Mucosa of descending colon (tissue), 3 donors: ENCODE data around the gene IL1RAPL2. TPM values are rescaled to one million over a fixed set of nuclear protein-coding genes. Genes with fewer than 3 reads are reported as not detected.

Experiments
- ATAC-seq: fragments of 200-7000 bp; cut with Tn5 transposase; one replicate; pipeline ENCODE4 v1.9.1; 2020; ENCODE audit warnings: mild to moderate bottlenecking, moderate library complexity
- DNase-seq, 3 donors: peaks; one replicate each; pipeline ENCODE4 v3.0.0-alpha.2; 2020
- H3K36me3 ChIP-seq: fragments of 200-600 bp; one replicate; pipeline ENCODE4 v1.8.0; 2021; ENCODE audit warnings: low read depth, mild to moderate bottlenecking
- H3K4me1 ChIP-seq: fragments of 200-600 bp; one replicate; pipeline ENCODE4 v1.8.0; 2021; ENCODE audit warnings: low read depth, mild to moderate bottlenecking
- H3K4me3 ChIP-seq: fragments of 200-600 bp; one replicate; pipeline ENCODE4 v1.8.0; 2021; ENCODE audit warnings: mild to moderate bottlenecking
- H3K9me3 ChIP-seq: fragments of 200-600 bp; one replicate; pipeline ENCODE4 v1.8.0; 2021; ENCODE audit warnings: mild to moderate bottlenecking
- CTCF ChIP-seq: fragments of 200-600 bp; IDR thresholded peaks from one replicate; pipeline ENCODE4 v1.8.0; 2022; ENCODE audit warnings: antibody characterized with exemption, mild to moderate bottlenecking
- intact Hi-C, 2 donors: fragments of 100-400 bp; cut with DNase I in 1 of 2; cut with micrococcal nuclease in 1 of 2; formaldehyde crosslinking; loops; one replicate each; pipeline versions ENCODE4 v1.11.0 to v1.11.1; 2022; cut with DNase I, micrococcal nuclease
- total RNA-seq, 3 donors: library from RNA; stranded (reverse); fragmentation: NEBNext Ultra II Directional in 2 of 3; extraction: Animal tissue kit (Norgen Biotek cat#: 25700) in 2 of 3; gene quantifications; one replicate each; pipeline versions ENCODE4 v1.2.1 to v1.2.4, GENCODE V29; 2021 to 2023
- donor health status: DM: no; HTN: no; CAD: no; lungs with moderate emphysema.
- donor health status: DM: no; HTN: no; CAD: no.
- donor health status: DM: no; HTN: yes; CAD: no.

Gene IL1RAPL2
- total RNA-seq, 3 donors from 2014 or later: 0.19 TPM; not detected in 2

- TF ChIP-seq CTCF: no peak
- no peaks in the 10 kb centered on the region for H3K9me3 ChIP-seq
- H3K36me3 ChIP-seq: no peaks in the 10 kb centered on the region
- no peaks in the 10 kb centered on the region for H3K4me1 ChIP-seq
- DNase-seq (no peak), ATAC-seq (no peak)
- H3K4me3 ChIP-seq: no peak overlapping the region
- intact Hi-C loops: no loop called here
Measured at GRCh38 chrX:105723966-105724735, 1158.2 kb downstream of the IL1RAPL2 start.

- Histone ChIP-seq H3K4me3 (no peak overlapping the region), H3K36me3 (no peaks in the 10 kb centered on the region), H3K9me3 (no peaks in the 10 kb centered on the region), H3K4me1 (no peaks in the 10 kb centered on the region)
- intact Hi-C loops: no loop called here
- no peak for TF ChIP-seq CTCF
- DNase-seq (no peak), ATAC-seq (no peak)
Measured at GRCh38 chrX:105725228-105725627, 1159.2 kb downstream of the IL1RAPL2 start.

- ATAC-seq (no peak), DNase-seq (no peak)
- H3K4me3 ChIP-seq: no peak overlapping the region
- intact Hi-C loops: no loop called here
- H3K9me3 ChIP-seq: no peaks in the 10 kb centered on the region
- TF ChIP-seq CTCF: no peak
- H3K36me3 ChIP-seq: no peaks in the 10 kb centered on the region
- H3K4me1 ChIP-seq: no peaks in the 10 kb centered on the region
Measured at GRCh38 chrX:105738162-105738561, 1172.2 kb downstream of the IL1RAPL2 start.

GRCh38 chrX:105744291-105744690, 1178.3 kb downstream of the IL1RAPL2 start:
- H3K36me3 ChIP-seq: no peaks in the 10 kb centered on the region
- DNase-seq (no peak), ATAC-seq (no peak)
- no peaks in the 10 kb centered on the region for H3K4me1 ChIP-seq
- no peaks in the 10 kb centered on the region for H3K9me3 ChIP-seq
- no peak for TF ChIP-seq CTCF
- intact Hi-C loops: no loop called here
- no peak overlapping the region for H3K4me3 ChIP-seq

GRCh38 chrX:105744946-105745345, 1178.9 kb downstream of the IL1RAPL2 start:
- ATAC-seq: no peak
- no peak overlapping the region for H3K4me3 ChIP-seq
- no peak for TF ChIP-seq CTCF
- intact Hi-C loops: no loop called here
- no peaks in the 10 kb centered on the region for H3K4me1 ChIP-seq
- no peaks in the 10 kb centered on the region for H3K9me3 ChIP-seq
- no peak for DNase-seq
- H3K36me3 ChIP-seq: no peaks in the 10 kb centered on the region

GRCh38 chrX:105745863-105746262, 1179.9 kb downstream of the IL1RAPL2 start:
- ATAC-seq (no peak), DNase-seq (no peak)
- TF ChIP-seq CTCF: no peak
- H3K9me3 ChIP-seq: no peaks in the 10 kb centered on the region
- no peaks in the 10 kb centered on the region for H3K4me1 ChIP-seq
- no peak overlapping the region for H3K4me3 ChIP-seq
- intact Hi-C loops: no loop called here
- H3K36me3 ChIP-seq: no peaks in the 10 kb centered on the region
